Heart right ventricle (tissue), 16 donors: ENCODE results near the gene TRIM28. TPM values are rescaled to one million over a fixed set of nuclear protein-coding genes. Genes with fewer than 3 reads are reported as not detected.

Source experiments
- ATAC-seq, 8 donors: fragments of 200-7000 bp; cut with Tn5 transposase; one replicate each; pipeline ENCODE4 v1.9.1; 2020; ENCODE audit warnings: mild to moderate bottlenecking in 8 of 8, moderate library complexity in 8 of 8, moderate number of reproducible peaks in 1 of 8
- DNase-seq, 2 donors: peaks; one replicate each; pipeline ENCODE4 v3.0.0-alpha.2; 2020
- H3K27ac ChIP-seq, 10 donors: fragments of 200-600 bp; sonication (generic) in 2 of 10; one replicate each; pipeline versions ENCODE4 v1.5.0 to v1.8.0; 2020 to 2022; ENCODE audit warnings: mild to moderate bottlenecking in 3 of 10
- H3K27me3 ChIP-seq, 7 donors: fragments of 200-600 bp; one replicate each; pipeline ENCODE4 v1.8.0; 2021 to 2022; ENCODE audit warnings: mild to moderate bottlenecking in 2 of 7
- H3K36me3 ChIP-seq, 9 donors: fragments of 200-600 bp; sonication (generic) in 1 of 9; one replicate each; pipeline versions ENCODE4 v1.5.0 to v1.8.0; 2020 to 2022; ENCODE audit warnings: mild to moderate bottlenecking in 2 of 9
- H3K4me1 ChIP-seq, 9 donors: fragments of 200-600 bp; sonication (generic) in 1 of 9; one replicate each; pipeline versions ENCODE4 v1.5.0 to v1.8.0; 2020 to 2022; ENCODE audit warnings: mild to moderate bottlenecking in 4 of 9
- H3K4me3 ChIP-seq, 10 donors: fragments of 200-600 bp; sonication (generic) in 2 of 10; one replicate each; pipeline versions ENCODE4 v1.5.0 to v1.8.0; 2020 to 2022; ENCODE audit warnings: mild to moderate bottlenecking in 7 of 10, moderate library complexity in 2 of 10
- H3K9me3 ChIP-seq, 11 donors: fragments of 200-600 bp in 10 of 11; sonication (generic) in 2 of 11; one replicate each; pipeline versions ENCODE4 v1.5.0 to v1.8.0; 2013 to 2022; ENCODE audit warnings: mild to moderate bottlenecking in 2 of 11, control low read depth in 1 of 11, moderate library complexity in 1 of 11
- WGBS, 2 donors: extraction: QIAGEN DNeasy Blood & Tissue Kit; methylation state at CpG; one replicate each; pipeline ENCODE4 v1.1.7; 2013; ENCODE audit warnings: inconsistent platforms in 1 of 2; 5-methylcytosine and 5-hydroxymethylcytosine counted together
- intact Hi-C, 10 donors: fragments of 100-400 bp; cut with DNase I; formaldehyde crosslinking; loops; one replicate each; pipeline versions ENCODE4 v1.11.1 to v1.14.2; 2022
- polyA plus RNA-seq, 2 donors: library from polyadenylated mRNA; stranded (reverse); fragments of 200-250 nt; gene quantifications; one replicate each; pipeline ENCODE4 v1.2.3, GENCODE V29; 2013
- total RNA-seq, 10 donors: library from RNA; stranded (reverse); fragmentation: NEBNext Ultra II Directional in 3 of 10; extraction: Animal tissue kit (Norgen Biotek cat#: 25700) in 3 of 10; gene quantifications; one replicate each; pipeline versions ENCODE4 v1.2.1 to v1.2.4, GENCODE V29; 2021 to 2023
- TF ChIP-seq, protein P1 (sequence below), 9 donors: fragments of 200-600 bp; sonication (generic) in 2 of 9; IDR thresholded peaks; one replicate each; pipeline versions ENCODE4 v1.5.0 to v1.8.0; 2021 to 2022; ENCODE audit warnings: antibody characterized with exemption in 9 of 9, mild to moderate bottlenecking in 5 of 9, moderate library complexity in 1 of 9
- donor health status: Arrhythmogenic right ventricular cardiomyopathy.
- donor health status: ischemic (EF 13 %, LVEDD 7.1; RV severe dilation, severe dysfunction).
- donor health status: healthy with polysubstance abuse.
- donor health status: DM: no; HTN: yes; CAD: no.
- donor health status: DM: no; HTN: no; CAD: no.
- donor health status: ischemic (EF 25% LVEDD 6.9; RV normal size, moderate dysfunction).
- donor health status: ischemic (EF 25% LVEDD 5.7; RV mildly dilated, moderate dysfunction).
- donor health status: healthy.
- donor health status: DM: yes; HTN: yes; CAD: no.
- donor health status: Ischemic cardiomyopathy.
- donor health status: ischemic (EF 35%, LVEDD 5.7; RV mildly dilated, moderate dysfunction).
- donor health status: nonischemic (EF 11% LVEDD 7.7; RV severe dilation, severe dysfunction).
- donor health status: DM: yes; HTN: yes; CAD: no.
- donor health status: PGD.
- donor health status: ischemic (EF 29% LVEDD 5.4; RV normal size, mild dysfunction).
- donor health status: nonischemic (EF 23%, LVEDD 6.1; RV moderate dilation, normal function).

Gene TRIM28
- total and polyA plus RNA-seq, 12 donors = 105 to 163 (median 142) TPM

GRCh38 chr19:58556622-58557220 lies 12.9 kb downstream of the TRIM28 start:
- Histone ChIP-seq H3K27ac (peak overlapping the region in 8 of 10 donors; percentile 14 to 100 (median 100)), H3K9me3 (no peaks in the 10 kb centered on the region), H3K27me3 (peaks cover 0 to 7% (median 0%) of the 10 kb centered on the region in 7 donors), H3K36me3 (peaks cover 0 to 38% (median 23%) of the 10 kb centered on the region in 9 donors), H3K4me1 (peaks cover 24 to 66% (median 53%) of the 10 kb centered on the region in 9 donors), H3K4me3 (peak overlapping the region in 9 of 10 donors; percentile 59 to 98 (median 77))
- TF ChIP-seq, protein P1, sequence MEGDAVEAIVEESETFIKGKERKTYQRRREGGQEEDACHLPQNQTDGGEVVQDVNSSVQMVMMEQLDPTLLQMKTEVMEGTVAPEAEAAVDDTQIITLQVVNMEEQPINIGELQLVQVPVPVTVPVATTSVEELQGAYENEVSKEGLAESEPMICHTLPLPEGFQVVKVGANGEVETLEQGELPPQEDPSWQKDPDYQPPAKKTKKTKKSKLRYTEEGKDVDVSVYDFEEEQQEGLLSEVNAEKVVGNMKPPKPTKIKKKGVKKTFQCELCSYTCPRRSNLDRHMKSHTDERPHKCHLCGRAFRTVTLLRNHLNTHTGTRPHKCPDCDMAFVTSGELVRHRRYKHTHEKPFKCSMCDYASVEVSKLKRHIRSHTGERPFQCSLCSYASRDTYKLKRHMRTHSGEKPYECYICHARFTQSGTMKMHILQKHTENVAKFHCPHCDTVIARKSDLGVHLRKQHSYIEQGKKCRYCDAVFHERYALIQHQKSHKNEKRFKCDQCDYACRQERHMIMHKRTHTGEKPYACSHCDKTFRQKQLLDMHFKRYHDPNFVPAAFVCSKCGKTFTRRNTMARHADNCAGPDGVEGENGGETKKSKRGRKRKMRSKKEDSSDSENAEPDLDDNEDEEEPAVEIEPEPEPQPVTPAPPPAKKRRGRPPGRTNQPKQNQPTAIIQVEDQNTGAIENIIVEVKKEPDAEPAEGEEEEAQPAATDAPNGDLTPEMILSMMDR (IDR thresholded peaks at IDR 0.05) = no peak
- DNase-seq (no peak), ATAC-seq (no peak)
- intact Hi-C loops = no loop called here
- WGBS, 2 donors = 64 to 65% methylated on average over 10 of the region's 10 CpGs

DNA sequence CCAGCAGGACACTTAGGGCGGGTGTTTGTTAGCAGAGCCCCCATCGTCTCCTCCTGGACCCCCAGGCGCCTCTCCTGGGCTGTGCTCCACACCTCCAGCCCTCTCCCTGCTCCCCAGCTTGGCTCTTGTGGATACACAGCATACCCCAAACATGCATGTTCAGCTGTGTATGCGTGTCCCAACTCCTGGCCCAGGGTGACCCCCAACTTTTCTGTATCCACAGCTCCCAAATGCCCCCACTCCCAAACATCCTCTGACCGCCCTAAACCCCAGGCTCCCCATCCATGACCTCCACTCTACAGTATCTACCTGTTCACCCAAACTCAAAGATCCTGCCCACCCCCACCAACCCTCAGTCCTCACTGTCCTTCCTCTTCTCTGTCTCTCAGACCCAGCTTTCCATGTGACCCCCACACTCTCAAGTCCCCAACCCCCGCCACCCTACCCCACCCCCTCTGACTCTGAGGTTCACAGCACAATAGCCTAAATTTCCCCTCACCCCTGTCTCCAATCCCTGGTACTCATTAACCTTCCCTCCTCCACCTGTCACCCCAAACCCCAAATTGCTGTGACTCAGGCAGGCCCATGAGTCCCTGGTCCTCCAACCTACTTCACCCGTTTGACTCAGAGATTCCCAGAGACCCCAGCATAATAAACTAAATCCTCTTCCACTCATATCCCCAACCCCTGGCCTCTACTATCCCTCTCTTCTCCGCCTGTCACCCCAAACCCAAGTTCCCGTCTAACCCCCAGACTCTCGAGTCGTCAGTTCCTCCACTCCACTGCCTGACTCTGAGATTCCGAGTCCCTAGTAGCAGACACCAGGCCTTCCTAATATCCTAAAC lies 13.6 kb downstream of the TRIM28 start:
- intact Hi-C loops = no loop called here
- no peak for DNase-seq
- WGBS, 2 donors = 34 to 40% methylated on average over 12 of the region's 12 CpGs

GRCh38 chr19:58558066-58558622 lies 14.3 kb downstream of the TRIM28 start, which contains the start of gene UBE2M:
Gene UBE2M, minus strand, starts transcription at chr19:58558611. Its CDS starts 230 bp downstream, at chr19:58558381.
- peak within 1 kb of the TSS; percentile 98 to 100 (median 100) for H3K27ac ChIP-seq
- TF ChIP-seq, protein P1 (IDR thresholded peaks at IDR 0.05) = no peak
- ATAC-seq (no peak), DNase-seq (peak; percentile 62 to 63)
- WGBS, 2 donors = 0 to 1% methylated on average over 53 to 59 of the region's 62 CpGs
- intact Hi-C loops = no loop called here
- H3K27me3 ChIP-seq = peaks cover 0 to 21% (median 0%) of the 10 kb centered on the region in 7 donors
- peaks cover 0 to 24% (median 11%) of the 10 kb centered on the region in 9 donors for H3K36me3 ChIP-seq
- H3K4me1 ChIP-seq = peaks cover 37 to 76% (median 65%) of the 10 kb centered on the region in 9 donors
- no peaks in the 10 kb centered on the region for H3K9me3 ChIP-seq
- H3K4me3 ChIP-seq = peak within 1 kb of the TSS; percentile 57 to 98 (median 76)

More for the DNA sequence above, 13.6 kb downstream of the TRIM28 start:
- Histone ChIP-seq H3K9me3 (no peaks in the 10 kb centered on the region), H3K27me3 (peaks cover 0 to 14% (median 0%) of the 10 kb centered on the region in 7 donors), H3K27ac (peak overlapping the region; percentile 86 to 100 (median 100)), H3K36me3 (peaks cover 0 to 31% (median 16%) of the 10 kb centered on the region in 9 donors), H3K4me3 (peak overlapping the region; percentile 57 to 98 (median 76)), H3K4me1 (peaks cover 30 to 73% (median 61%) of the 10 kb centered on the region in 9 donors)
- no peak for ATAC-seq
- TF ChIP-seq, protein P1 (IDR thresholded peaks at IDR 0.05) = no peak
